Measurements from ENCODE around the gene PSTK.

PSTK gene

GRCh38 chr10:122993797-122994336, 13.7 kb downstream of the PSTK start:
- peak; percentile 21 for FAIRE-seq
- TF ChIP-seq POLR2AphosphoS5 (IDR thresholded peaks at IDR 0.05; ENCODE audit: low read depth, low read length), result no peak
- no peak for TF ChIP-seq TAF1 (IDR thresholded peaks at IDR 0.05; ENCODE audit: borderline replicate concordance, low read depth, low read length)
- TF ChIP-seq POLR2A (IDR thresholded peaks at IDR 0.05; ENCODE audit: low read depth, low read length), result no peak
- no peak for DNase-seq (ENCODE audit: insufficient read length)

DNA sequence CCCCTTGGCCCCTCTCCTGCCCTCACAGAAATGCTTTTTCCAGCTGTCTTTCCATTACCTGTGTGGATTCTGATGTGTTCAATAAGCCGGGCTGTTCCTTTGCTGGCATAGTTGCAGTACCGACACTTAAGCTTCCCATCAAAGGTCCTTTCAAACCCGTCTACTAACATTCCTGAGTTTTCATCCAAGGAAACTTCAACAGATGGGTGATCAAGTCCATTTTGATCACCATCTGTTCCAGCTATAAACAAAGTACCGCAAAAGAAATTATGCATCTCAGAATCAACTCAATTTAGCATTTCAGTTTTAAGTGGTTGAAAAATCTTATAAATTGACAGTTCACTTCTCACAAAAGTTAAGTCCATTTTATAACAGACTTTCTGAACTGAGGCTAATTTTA, 15.7 kb downstream of the PSTK start:
- FAIRE-seq (no peak), DNase-seq (ENCODE audit: insufficient read length) (no peak)
- TF ChIP-seq POLR2A (IDR thresholded peaks at IDR 0.05; ENCODE audit: low read depth, low read length), result no peak
- TF ChIP-seq POLR2AphosphoS5 (IDR thresholded peaks at IDR 0.05; ENCODE audit: low read depth, low read length), result no peak
- TF ChIP-seq TAF1 (IDR thresholded peaks at IDR 0.05; ENCODE audit: borderline replicate concordance, low read depth, low read length), result no peak

GRCh38 chr10:122997864-122998263, 17.7 kb downstream of the PSTK start:
- DNase-seq (ENCODE audit: insufficient read length), result no peak
- FAIRE-seq, result no peak
- no peak for TF ChIP-seq POLR2AphosphoS5 (IDR thresholded peaks at IDR 0.05; ENCODE audit: low read depth, low read length)
- no peak for TF ChIP-seq POLR2A (IDR thresholded peaks at IDR 0.05; ENCODE audit: low read depth, low read length)

GRCh38 chr10:122998360-122998917, 18.2 kb downstream of the PSTK start:
- TF ChIP-seq POLR2A (IDR thresholded peaks at IDR 0.05; ENCODE audit: low read depth, low read length) (no peak), POLR2AphosphoS5 (IDR thresholded peaks at IDR 0.05; ENCODE audit: low read depth, low read length) (no peak), TAF1 (IDR thresholded peaks at IDR 0.05; ENCODE audit: borderline replicate concordance, low read depth, low read length) (no peak)
- DNase-seq (ENCODE audit: insufficient read length) (no peak), FAIRE-seq (no peak)

DNA sequence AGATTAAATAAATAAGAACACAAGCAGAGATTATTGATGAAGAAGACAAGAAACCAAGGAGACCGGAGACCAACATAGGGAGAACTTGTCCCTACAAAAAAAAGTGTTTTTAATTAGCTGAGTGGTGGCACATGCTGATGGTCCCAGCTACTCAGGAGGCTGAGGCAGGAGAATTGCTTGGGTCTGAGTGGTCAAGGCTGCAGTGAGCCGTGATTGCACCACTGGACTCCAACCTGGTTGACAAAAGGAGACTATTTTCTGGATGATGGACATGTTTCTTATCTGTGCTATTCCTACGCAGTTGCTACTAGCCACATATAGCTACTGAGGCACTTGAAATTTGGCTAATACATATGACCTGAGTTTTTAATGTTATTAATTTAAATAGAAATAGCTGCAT, 18.7 kb downstream of the PSTK start:
- no peak for DNase-seq (ENCODE audit: insufficient read length)
- TF ChIP-seq POLR2AphosphoS5 (IDR thresholded peaks at IDR 0.05; ENCODE audit: low read depth, low read length) (no peak), POLR2A (IDR thresholded peaks at IDR 0.05; ENCODE audit: low read depth, low read length) (no peak), TAF1 (IDR thresholded peaks at IDR 0.05; ENCODE audit: borderline replicate concordance, low read depth, low read length) (no peak)
- FAIRE-seq, result no peak

DNA sequence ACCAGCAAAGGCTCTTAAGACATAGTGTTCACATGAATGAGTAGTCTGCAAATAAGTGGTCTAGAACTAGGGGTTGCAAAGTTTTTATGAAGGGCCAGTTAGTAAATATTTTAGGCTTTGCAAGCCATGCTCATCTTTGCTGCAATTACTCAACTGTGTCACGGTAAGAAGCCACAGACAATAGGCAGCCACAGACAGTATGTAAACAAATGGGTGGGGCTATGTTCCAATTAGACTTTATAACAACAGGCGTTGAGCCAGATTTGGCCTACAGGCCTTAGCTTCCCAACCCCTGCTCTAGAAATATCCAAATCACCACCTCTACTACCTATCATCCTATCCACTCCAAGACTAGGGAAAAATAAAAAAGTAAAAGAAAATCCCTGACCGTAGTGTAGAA, 19.1 kb downstream of the PSTK start:
- DNase-seq (ENCODE audit: insufficient read length), result no peak
- FAIRE-seq, result peak; percentile 14
- TF ChIP-seq POLR2AphosphoS5 (IDR thresholded peaks at IDR 0.05; ENCODE audit: low read depth, low read length) (no peak), TAF1 (IDR thresholded peaks at IDR 0.05; ENCODE audit: borderline replicate concordance, low read depth, low read length) (no peak), POLR2A (IDR thresholded peaks at IDR 0.05; ENCODE audit: low read depth, low read length) (no peak)

- DNase-seq (ENCODE audit: insufficient read length), result no peak
- no peak for FAIRE-seq
- TF ChIP-seq POLR2AphosphoS5 (IDR thresholded peaks at IDR 0.05; ENCODE audit: low read depth, low read length) (no peak), TAF1 (IDR thresholded peaks at IDR 0.05; ENCODE audit: borderline replicate concordance, low read depth, low read length) (no peak), POLR2A (IDR thresholded peaks at IDR 0.05; ENCODE audit: low read depth, low read length) (no peak)
Observed at GRCh38 chr10:123000155-123000554, 20.0 kb downstream of the PSTK start.

DNA sequence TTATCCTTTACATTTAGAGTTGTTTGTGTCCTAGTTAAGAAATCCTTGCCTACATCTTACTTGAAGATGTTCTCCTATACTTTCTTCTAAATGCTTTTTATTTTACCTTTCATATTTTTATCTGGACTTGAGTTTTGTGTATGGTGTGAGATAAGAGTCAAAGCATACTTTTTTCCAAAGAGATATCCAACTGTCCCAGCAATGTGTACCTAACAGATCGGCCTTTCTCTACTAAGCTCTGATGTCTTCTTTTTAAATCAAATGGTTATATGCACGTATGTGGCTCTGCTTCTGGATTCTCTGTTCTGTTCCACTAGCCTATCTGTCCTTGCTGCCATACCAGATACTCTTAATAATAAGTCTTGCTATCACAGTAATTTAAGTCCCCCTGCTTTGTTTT, 21.2 kb downstream of the PSTK start:
- DNase-seq (ENCODE audit: insufficient read length), result no peak
- TF ChIP-seq POLR2AphosphoS5 (IDR thresholded peaks at IDR 0.05; ENCODE audit: low read depth, low read length), result no peak
- TF ChIP-seq POLR2A (IDR thresholded peaks at IDR 0.05; ENCODE audit: low read depth, low read length), result no peak
- TF ChIP-seq TAF1 (IDR thresholded peaks at IDR 0.05; ENCODE audit: borderline replicate concordance, low read depth, low read length), result no peak
- FAIRE-seq, result no peak

- no peak for FAIRE-seq
- TF ChIP-seq POLR2A (IDR thresholded peaks at IDR 0.05; ENCODE audit: low read depth, low read length) (no peak), TAF1 (IDR thresholded peaks at IDR 0.05; ENCODE audit: borderline replicate concordance, low read depth, low read length) (no peak), POLR2AphosphoS5 (IDR thresholded peaks at IDR 0.05; ENCODE audit: low read depth, low read length) (no peak)
- no peak for DNase-seq (ENCODE audit: insufficient read length)
Observed at GRCh38 chr10:123004298-123004697, 24.1 kb downstream of the PSTK start.

DNA sequence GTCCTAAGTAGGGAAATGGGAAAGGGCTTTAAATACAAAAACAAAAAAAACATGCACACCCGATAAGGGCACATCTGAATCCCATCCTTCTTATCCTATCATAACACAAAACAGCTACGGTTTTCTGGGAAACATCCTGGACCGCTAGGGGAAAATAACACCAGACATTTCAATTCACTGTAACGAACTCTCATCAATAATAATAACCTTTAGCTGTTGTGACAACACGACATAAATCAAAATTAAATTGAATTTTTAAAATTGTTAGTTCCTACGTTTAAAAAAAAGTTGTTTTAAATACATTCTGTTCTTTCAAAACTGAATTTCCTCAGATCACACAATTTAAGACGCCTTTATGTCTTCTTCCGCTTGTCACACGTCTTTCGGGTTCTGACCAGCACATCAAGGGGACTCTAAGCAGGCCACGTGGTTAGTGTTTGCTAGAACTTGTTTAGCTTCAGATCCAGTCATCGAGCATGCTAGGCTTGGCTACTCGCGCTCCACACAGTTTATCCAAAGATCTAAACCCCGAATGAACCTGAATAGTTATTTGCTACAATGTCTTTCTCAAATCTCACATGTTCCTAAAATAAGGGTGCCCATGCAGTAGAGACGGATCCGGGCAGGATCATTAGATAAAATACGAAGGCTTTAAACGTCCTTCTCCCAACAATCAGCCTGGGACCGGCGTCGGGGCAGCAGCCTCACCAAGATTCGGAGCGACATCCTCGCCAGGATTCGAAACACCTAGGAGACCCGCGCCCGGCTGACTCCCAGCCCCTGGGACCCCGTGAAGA, 27.6 kb downstream of the PSTK start:
- FAIRE-seq (peak; percentile 94), DNase-seq (ENCODE audit: insufficient read length) (peak; percentile 33)
- TF ChIP-seq TAF1 (IDR thresholded peaks at IDR 0.05; ENCODE audit: borderline replicate concordance, low read depth, low read length), result 0 out of 2 replicates have a peak, but pooled peaks have one; percentile 2
- TF ChIP-seq POLR2A (IDR thresholded peaks at IDR 0.05; ENCODE audit: low read depth, low read length), result no peak
- no peak for TF ChIP-seq POLR2AphosphoS5 (IDR thresholded peaks at IDR 0.05; ENCODE audit: low read depth, low read length)

DNA sequence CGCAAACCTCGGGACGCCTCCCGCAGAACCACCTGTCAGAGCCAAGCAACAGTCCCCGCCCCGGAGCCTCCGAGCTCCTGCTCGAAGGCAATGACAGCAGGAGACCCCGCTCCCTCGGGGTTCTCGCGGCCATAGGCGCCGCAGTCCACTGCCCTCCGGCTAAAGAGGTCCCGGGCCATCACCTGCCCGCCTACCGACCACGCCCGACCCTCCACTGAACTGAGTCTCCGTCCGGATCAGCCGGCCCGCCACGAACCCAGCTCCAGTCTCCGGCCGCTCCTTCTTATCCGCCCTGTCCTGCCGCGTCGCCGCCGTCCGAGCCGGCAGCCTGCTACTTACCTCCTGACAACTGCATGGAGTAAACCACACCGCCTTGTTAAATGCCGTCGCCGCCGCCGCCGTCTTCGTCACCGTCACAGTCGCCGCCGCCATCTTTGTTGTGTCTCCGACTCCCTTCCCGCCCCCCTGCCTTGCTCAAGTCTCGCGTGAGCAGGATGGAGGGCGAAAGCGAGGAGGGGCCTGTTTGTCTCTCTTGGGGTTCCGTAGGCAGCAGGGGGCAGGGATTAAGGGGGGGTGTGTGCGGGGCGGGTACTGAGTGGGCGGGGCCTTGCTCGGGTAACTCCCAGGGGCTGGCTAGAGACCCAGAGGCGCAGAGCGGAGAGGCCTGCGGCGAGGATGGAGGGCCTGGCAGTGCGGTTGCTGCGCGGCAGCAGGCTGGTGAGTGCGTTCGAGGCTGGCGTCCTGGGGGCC, 28.3 kb downstream of the PSTK start, which contains the start of the genes ACADSB and IKZF5:
Gene ACADSB, plus strand, starts transcription at position 652 of the 750 bp plus-strand sequence. Its CDS starts 24 bp downstream, at position 676.
Gene IKZF5, minus strand, starts transcription at position 441 of the 750 bp plus-strand sequence. CDS start 10,170 bp downstream, outside the sequence.
- FAIRE-seq, result peak; percentile 97
- peak; percentile 96 for DNase-seq (ENCODE audit: insufficient read length)
- TF ChIP-seq POLR2AphosphoS5 (IDR thresholded peaks at IDR 0.05; ENCODE audit: low read depth, low read length) (peak; percentile 95), POLR2A (IDR thresholded peaks at IDR 0.05; ENCODE audit: low read depth, low read length) (peak; percentile 98), TAF1 (IDR thresholded peaks at IDR 0.05; ENCODE audit: borderline replicate concordance, low read depth, low read length) (peak; percentile 85)

Measured in GM12892 (cell line).